Measurements from ENCODE around the gene EXOC6B.
"Not testable (repeated sequence)": the region's sequence is repeated elsewhere in the genome, so short reads cannot be mapped to it uniquely, and the experiment has no call there.

EXOC6B gene

GRCh38 chr2:72605836-72606442 is 219.9 kb downstream of the EXOC6B start:
- no peak for DNase-seq (ENCODE audit: low read depth)

GRCh38 chr2:72604468-72604867 is 221.4 kb downstream of the EXOC6B start:
- no peak for DNase-seq (ENCODE audit: low read depth)

- DNase-seq (ENCODE audit: low read depth), result no peak
Observed at GRCh38 chr2:72603481-72603880, 222.4 kb downstream of the EXOC6B start.

GRCh38 chr2:72602711-72603110 is 223.1 kb downstream of the EXOC6B start:
- DNase-seq (ENCODE audit: low read depth), result no peak

DNA sequence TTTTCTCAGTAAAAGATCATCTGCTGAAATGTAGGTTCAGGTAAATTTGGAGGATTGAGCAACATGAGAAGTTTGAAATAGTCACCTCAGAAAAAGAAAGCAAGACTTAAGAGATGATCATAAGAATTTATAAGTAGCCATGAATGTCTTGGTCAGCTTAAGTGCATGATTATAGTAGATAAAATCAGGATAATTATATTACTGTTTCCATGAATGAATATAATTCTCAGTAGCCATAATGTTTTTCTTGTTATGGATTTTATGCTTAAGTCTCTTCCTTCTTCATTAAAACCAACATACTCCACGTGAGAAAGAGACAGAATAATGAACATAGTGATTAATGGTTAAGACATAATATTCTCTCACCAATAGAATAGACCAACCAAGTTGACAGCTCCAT is 223.7 kb downstream of the EXOC6B start:
- no peak for DNase-seq (ENCODE audit: low read depth)

DNA sequence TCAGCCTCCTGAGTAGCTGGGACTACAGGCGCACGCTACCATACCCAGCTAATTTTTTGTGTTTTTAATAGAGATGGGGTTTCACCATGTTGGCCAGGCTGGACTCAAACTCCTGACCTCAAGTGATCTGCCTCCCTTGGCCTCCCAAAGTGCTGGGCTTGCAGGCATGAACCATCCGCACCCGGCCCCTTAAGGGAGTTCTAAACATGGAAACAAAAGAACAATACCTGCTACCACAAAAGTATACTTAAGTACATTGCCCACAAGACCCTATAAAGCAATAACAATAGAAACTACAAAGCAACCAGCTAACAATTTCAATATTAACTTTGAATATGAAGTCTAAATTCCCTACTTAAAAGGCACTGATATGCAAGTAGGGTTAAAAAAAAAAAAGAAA is 242.0 kb downstream of the EXOC6B start:
- not testable (repeated sequence) for DNase-seq (ENCODE audit: low read depth)

DNA sequence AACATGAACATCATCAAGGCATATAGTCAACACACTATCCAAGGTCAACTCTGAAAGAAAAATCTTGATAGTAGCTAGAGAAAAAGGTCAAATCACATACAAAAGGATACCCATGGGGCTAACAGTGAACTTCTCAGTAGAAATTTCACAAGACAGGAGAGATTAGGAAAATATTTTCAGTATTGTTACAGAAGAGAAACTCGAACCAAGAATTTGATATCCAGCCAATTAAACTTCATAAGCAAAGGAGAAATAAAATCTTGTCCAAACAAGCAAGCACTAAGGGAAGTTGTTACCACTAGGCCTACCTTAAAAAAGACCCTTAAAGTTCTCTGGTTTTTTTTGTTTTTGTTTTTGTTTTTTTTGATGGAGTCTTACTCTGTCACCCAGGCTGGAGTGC is 242.5 kb downstream of the EXOC6B start:
- DNase-seq (ENCODE audit: low read depth), result no peak

DNA sequence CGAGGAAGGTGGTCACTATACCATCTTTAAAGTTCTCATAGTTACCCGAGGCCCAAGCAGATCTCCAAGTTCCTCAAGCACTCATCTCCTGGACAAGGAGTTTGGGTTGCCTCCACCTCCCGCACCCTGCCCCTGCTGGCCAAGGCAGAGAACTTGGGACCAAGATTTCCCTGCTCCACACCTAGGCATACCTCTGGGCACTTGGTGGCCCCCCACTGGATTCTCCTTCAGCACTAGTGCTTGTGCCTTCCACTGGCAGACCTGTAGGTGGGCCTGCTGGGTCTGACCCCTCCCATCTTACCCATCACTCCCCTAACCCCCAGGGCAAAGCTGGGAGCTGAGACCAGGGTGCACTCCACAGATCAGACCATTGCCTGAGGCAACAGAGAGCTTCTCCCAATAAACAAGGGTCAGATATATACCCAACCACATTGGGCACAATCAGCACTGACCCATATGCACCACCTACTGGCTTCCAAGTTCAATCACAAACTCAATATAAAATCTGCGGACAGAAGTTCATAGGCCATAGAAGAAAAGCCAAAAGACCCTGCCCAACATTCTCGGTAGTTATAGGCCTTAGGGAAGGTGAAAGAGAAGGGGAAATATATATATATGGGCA is 244.2 kb downstream of the EXOC6B start:
- no peak for DNase-seq (ENCODE audit: low read depth)

GRCh38 chr2:72579591-72580180 is 246.1 kb downstream of the EXOC6B start:
- DNase-seq (ENCODE audit: low read depth), result peak; percentile 29

DNA sequence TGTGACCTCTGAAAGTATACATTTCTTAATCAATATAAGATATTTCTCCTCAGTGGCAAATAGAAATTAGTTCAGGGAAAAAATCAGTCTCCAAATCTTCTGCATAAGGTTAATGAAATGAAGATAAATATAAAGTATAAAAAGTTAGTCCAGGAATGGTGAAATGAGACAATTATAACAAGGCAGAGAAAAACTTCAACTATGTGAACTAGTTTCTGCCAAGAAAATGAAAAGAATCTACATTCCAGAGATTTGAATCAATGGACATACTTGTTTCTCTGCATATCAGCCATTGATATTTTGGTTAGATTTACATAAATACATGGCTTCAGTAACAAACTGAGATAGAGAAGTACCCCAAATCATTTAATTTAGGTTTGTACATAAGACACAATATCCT is 249.0 kb downstream of the EXOC6B start:
- no peak for DNase-seq (ENCODE audit: low read depth)

DNA sequence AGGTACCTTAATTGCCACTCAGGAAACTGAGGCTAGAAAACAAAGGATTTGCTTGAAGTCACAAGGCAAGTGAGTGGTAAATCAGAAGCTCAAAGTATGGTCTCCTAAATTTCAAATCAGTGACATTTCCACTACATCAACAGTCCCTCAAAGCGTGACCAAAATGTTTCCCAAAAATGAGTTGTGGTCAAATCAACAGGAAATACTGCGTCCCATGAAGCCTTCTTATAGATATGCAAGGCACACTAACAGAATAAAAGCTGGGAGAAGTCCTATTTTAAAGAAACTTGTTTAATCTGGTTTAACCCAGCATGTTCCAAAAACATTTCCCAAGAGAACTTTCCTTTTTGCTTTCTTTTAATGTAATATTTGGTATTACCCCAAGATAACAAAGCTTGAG is 249.4 kb downstream of the EXOC6B start:
- DNase-seq (ENCODE audit: low read depth), result no peak

- DNase-seq (ENCODE audit: low read depth), result no peak
Observed at GRCh38 chr2:72574886-72575285, 250.9 kb downstream of the EXOC6B start.

- DNase-seq (ENCODE audit: low read depth), result no peak
Observed at GRCh38 chr2:72573232-72573631, 252.6 kb downstream of the EXOC6B start.

DNA sequence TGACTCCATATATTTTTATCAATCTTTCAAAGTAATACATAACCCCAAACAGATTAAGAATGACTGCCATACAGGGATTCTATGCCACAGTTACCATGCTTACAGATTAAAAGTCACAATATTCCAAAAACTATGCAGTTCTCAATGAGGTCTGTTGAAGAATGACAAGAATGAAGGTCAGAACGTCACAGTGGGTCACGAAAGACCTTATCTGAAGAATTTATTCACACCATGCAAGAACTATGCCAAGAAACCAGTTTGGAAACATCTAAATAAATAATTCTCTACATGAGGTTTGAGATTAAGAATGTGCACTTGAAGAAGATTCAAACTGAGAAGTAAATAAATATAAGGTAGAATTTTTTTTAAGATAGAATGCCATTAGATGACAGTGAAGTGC is 253.3 kb downstream of the EXOC6B start:
- DNase-seq (ENCODE audit: low read depth), result no peak

GRCh38 chr2:72570413-72570812 is 255.4 kb downstream of the EXOC6B start:
- no peak for DNase-seq (ENCODE audit: low read depth)

DNA sequence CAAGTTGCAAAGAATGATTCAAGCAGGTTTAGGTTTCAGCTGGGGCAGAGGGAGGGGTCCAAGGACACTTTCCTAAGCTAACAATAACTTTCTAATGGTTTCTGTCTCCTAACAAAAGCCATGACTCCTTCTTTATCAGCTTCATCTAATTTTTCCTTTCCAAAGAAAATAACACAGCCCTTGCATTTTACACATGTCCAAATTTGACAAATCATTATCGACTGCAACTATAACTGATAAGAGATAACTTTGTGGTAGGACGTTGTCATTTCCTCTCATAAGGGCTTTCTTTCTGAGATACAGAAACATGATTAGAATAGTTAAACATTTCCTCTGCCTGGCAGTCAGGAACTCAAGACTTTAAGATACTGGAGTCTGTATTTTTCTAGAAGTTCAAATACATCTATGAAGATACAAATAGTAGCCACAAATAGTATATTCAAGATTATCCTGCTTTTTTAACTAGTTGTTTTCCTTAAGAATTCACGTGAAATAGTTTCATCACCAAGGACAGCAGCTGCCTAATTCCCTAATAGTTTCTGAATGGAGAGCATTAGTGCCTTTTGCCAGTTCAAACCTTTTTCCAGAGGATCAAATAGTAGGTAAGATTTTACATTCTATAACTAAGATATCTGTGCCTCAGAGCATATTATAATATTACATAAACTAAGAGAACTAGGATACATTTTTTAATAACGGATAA is 263.2 kb downstream of the EXOC6B start:
- no peak for DNase-seq (ENCODE audit: low read depth)

DNA sequence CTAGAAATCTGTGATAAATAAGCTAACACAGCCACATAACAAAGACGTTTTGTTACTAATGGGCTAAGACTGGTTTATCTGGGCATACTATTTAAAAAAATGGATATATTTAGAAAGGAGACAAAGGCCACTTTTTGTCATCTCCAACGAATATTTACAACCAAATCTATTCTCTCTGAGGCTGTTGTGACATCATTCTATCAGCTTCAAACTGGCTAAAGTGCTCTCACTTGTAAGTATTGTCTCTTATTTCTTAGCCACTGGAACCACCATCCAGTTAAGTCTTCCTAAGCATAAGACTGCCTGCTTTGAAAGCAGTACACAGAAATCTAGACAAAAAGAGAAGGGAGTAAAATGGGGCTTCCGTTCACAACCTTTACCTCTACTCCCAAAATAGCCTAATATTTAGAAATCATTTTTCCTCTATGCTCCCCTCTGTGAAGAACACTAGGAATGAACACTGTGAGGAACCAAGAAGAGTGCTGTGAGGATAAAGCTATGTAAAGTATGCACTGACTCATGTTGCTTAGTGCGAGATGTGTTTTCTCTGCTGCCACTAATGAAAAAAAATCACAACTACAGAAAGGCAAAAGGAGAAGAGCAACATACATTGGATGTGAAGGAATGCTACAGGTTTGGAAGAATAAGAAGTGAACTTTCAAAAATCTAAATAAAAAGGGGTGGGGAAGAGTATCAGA is 264.1 kb downstream of the EXOC6B start:
- no peak for DNase-seq (ENCODE audit: low read depth)

DNA sequence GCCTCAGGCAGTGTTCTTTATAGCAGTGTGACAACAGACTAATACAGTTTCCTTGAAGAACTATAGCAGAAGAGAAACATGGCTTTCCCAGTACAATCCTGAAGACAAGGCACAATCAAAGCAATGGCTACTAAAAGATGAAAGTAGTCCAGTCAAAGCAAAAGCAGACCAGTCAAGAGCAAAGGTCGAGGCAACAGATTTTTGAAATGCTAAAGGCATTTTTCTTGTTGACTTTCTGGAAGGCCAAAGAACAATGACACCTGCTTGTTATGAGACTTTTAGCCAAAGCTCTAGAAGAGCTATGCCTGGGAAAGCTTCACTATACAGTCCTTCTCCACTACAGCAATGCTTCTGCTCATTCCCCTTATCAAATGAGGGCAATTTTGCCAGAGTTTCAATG is 269.9 kb downstream of the EXOC6B start:
- DNase-seq (ENCODE audit: low read depth), result no peak

- not testable (repeated sequence) for DNase-seq (ENCODE audit: low read depth)
Observed at GRCh38 chr2:72555363-72555762, 270.5 kb downstream of the EXOC6B start.

- not testable (repeated sequence) for DNase-seq (ENCODE audit: low read depth)
Observed at GRCh38 chr2:72554910-72555309, 270.9 kb downstream of the EXOC6B start.

DNA sequence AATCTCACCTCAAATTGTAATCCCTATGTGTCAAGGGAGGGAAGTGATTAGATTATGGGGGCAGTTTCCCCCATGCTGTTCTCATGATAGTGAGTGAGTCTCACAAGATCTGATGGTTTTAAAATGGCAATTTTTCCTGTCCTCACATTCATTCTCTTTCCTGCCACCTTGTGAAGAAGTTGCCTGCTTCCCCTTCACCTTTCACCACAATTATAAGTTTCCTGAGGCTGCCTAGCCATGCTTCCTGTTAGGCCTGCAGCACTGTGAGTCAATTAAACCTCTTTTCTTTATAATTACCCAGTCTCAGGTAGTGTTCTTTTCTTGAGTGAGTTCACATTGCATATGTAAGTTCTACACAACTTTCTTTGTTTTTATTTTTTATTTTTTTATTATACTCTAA is 271.5 kb downstream of the EXOC6B start:
- no peak for DNase-seq (ENCODE audit: low read depth)

GRCh38 chr2:72548081-72548764 is 277.6 kb downstream of the EXOC6B start:
- no peak for DNase-seq (ENCODE audit: low read depth)

Data from GM04504 (cell line).